Gastrocnemius medialis (tissue), 4 donors: ENCODE measurements around the gene TNFAIP8.

ENCODE experiments used
- CTCF ChIP-seq, 5 experiments: fragments of 450-650 bp in 3 of 5; fragments of 200-600 bp in 2 of 5; sonication (generic) in 2 of 5; IDR thresholded peaks in 4 of 5; conservative IDR thresholded peaks in 1 of 5; 1 replicate in 4 of 5; 2 replicates in 1 of 5; pipeline ENCODE4 v1.5.1; 2016 to 2019; ENCODE audit warnings: antibody characterized with exemption in 5 of 5, mild to moderate bottlenecking in 3 of 5, moderate library complexity in 3 of 5
- POLR2A ChIP-seq, 2 donors: fragments of 450-650 bp; IDR thresholded peaks; one replicate each; pipeline ENCODE4 v1.6.1; 2017; ENCODE audit warnings: antibody characterized with exemption in 2 of 2, mild to moderate bottlenecking in 2 of 2, moderate library complexity in 2 of 2

- TF ChIP-seq CTCF (IDR thresholded peaks at IDR 0.05 in 4 of 5, conservative IDR thresholded peaks at IDR 0.05 in 1 of 5) (no peak), POLR2A (IDR thresholded peaks at IDR 0.05) (no peak)
Observed at GRCh38 chr5:119341452-119342349, 14.1 kb upstream of the TNFAIP8 start.
